ENCODE measurements around the gene GRIK4. TPM values are rescaled to one million over a fixed set of nuclear protein-coding genes. Genes with fewer than 3 reads are reported as not detected.

The GRIK4 gene
- total and polyA plus RNA-seq, 2 of the 4 experiments (the other 2 are of a cell fraction), result 0.18 to 0.38 TPM

DNA sequence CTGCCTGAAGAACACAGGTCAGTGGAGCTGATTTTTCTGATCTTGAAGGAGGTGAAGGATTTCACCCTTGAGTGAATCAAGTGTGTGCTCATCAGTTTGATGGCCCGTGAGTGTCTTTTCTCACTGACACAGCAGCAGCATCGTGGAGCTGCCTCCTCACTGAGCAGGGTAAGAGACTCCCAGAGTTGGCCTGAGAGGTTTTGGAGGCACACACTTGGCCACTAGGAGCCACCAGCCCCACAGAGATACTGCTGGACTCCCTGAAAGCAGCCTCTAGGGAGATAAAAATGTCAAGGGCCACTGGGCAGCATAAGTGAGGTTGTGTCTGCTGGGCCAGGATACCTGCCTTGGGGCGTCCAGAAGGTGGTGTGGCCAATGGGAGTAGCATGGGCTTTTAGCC is 245.4 kb downstream of the GRIK4 start:
- Histone ChIP-seq H3K4me2 (ENCODE audit: low read depth, low read length) (no peak overlapping the region), H3K4me1 (ENCODE audit: control insufficient read depth, insufficient read depth, low read length) (no peaks in the 10 kb centered on the region), H3K79me1 (ENCODE audit: low read depth in 1 of 2, low read length in 2 of 2) (no peaks in the 10 kb centered on the region), H4K20me1 (ENCODE audit: insufficient read depth, low read length) (no peaks in the 10 kb centered on the region), H2BK20ac (ENCODE audit: low read depth, low read length) (no peak overlapping the region), H3K56ac (ENCODE audit: extremely low read depth, insufficient read depth, low read length) (no peak overlapping the region), H2AK5ac (ENCODE audit: low read depth, low read length) (no peak overlapping the region), H4K8ac (ENCODE audit: low read depth in 2 of 2, low read length in 2 of 2) (no peak overlapping the region), H3K27ac (ENCODE audit: insufficient read depth, low read length) (no peak overlapping the region), H3K4me3 (ENCODE audit: insufficient read depth, low read depth, low read length) (no peak overlapping the region), H3K4ac (ENCODE audit: low read depth, low read length) (no peak overlapping the region), H2BK15ac (ENCODE audit: low read depth, low read length) (no peak overlapping the region), H2BK5ac (ENCODE audit: low read depth, low read length, poor library complexity, severe bottlenecking) (no peak overlapping the region), H3K18ac (ENCODE audit: low read depth, low read length) (no peak overlapping the region), H3K9ac (ENCODE audit: low read depth, low read length) (no peak overlapping the region), H2AFZ (replicated peaks; ENCODE audit: low read length, poor library complexity) (no peak overlapping the region), H3K9me1 (ENCODE audit: insufficient read depth, low read length) (no peaks in the 10 kb centered on the region), H3K14ac (replicated peaks; ENCODE audit: low read depth, low read length) (no peak overlapping the region), H2BK120ac (ENCODE audit: low read depth, low read length) (no peak overlapping the region), H3K27me3 (ENCODE audit: control insufficient read depth, insufficient read depth, low read length) (peaks cover 3% of the 10 kb centered on the region; the same call in 1 of the 2 replicates), H3K23ac (ENCODE audit: low read depth, low read length) (no peak overlapping the region), H2AK9ac (replicated peaks; ENCODE audit: low read depth, low read length, poor library complexity) (no peak overlapping the region), H4K5ac (ENCODE audit: low read depth, low read length) (no peak overlapping the region), H3K36me3 (ENCODE audit: control insufficient read depth, insufficient read depth, low read length) (no peaks in the 10 kb centered on the region), H4K91ac (ENCODE audit: insufficient read depth, low read depth, low read length) (no peak overlapping the region), H3K9me3 (ENCODE audit: control insufficient read depth, insufficient read depth, low read length) (no peaks in the 10 kb centered on the region)
- no peak for DNase-seq
- WGBS, 2 experiments (ENCODE audit: extremely low coverage in 2 of 2, insufficient read length in 1 of 2), result 0% methylated on average over 1 of the region's 3 CpGs; no CpG with 5 or more reads in 1 of the 2 experiments
- ATAC-seq (ENCODE audit: low read depth), result no peak
- BruUV-seq (replicated peaks), result no TSS peak
- ChIA-PET POLR2A (ENCODE audit: unreplicated experiment) (no interaction called here), CTCF (no interaction called here)
- intact Hi-C loops (cut with micrococcal nuclease), result no loop called here
- TF ChIP-seq, protein P1, sequence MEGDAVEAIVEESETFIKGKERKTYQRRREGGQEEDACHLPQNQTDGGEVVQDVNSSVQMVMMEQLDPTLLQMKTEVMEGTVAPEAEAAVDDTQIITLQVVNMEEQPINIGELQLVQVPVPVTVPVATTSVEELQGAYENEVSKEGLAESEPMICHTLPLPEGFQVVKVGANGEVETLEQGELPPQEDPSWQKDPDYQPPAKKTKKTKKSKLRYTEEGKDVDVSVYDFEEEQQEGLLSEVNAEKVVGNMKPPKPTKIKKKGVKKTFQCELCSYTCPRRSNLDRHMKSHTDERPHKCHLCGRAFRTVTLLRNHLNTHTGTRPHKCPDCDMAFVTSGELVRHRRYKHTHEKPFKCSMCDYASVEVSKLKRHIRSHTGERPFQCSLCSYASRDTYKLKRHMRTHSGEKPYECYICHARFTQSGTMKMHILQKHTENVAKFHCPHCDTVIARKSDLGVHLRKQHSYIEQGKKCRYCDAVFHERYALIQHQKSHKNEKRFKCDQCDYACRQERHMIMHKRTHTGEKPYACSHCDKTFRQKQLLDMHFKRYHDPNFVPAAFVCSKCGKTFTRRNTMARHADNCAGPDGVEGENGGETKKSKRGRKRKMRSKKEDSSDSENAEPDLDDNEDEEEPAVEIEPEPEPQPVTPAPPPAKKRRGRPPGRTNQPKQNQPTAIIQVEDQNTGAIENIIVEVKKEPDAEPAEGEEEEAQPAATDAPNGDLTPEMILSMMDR (conservative IDR thresholded peaks at IDR 0.05; ENCODE audit: low read depth, low read length), result no peak
- TF ChIP-seq NFE2L2 (IDR thresholded peaks at IDR 0.05; ENCODE audit: low read depth, low read length) (no peak), MAFK (IDR thresholded peaks at IDR 0.05; ENCODE audit: low read depth, low read length) (no peak), RFX5 (IDR thresholded peaks at IDR 0.05; ENCODE audit: low read depth, low read length) (no peak), SMC3 (IDR thresholded peaks at IDR 0.05; ENCODE audit: low read depth, low read length) (no peak), POLR2A (IDR thresholded peaks at IDR 0.05; ENCODE audit: low read depth, low read length) (no peak), CHD1 (IDR thresholded peaks at IDR 0.05; ENCODE audit: low read depth, low read length) (no peak), BHLHE40 (IDR thresholded peaks at IDR 0.05; ENCODE audit: low read depth, low read length) (no peak), FOS (IDR thresholded peaks at IDR 0.05; ENCODE audit: low read depth, low read length) (no peak), MAZ (IDR thresholded peaks at IDR 0.05; ENCODE audit: borderline replicate concordance, low read depth, low read length) (no peak)
- TF ChIP-seq, protein P2, sequence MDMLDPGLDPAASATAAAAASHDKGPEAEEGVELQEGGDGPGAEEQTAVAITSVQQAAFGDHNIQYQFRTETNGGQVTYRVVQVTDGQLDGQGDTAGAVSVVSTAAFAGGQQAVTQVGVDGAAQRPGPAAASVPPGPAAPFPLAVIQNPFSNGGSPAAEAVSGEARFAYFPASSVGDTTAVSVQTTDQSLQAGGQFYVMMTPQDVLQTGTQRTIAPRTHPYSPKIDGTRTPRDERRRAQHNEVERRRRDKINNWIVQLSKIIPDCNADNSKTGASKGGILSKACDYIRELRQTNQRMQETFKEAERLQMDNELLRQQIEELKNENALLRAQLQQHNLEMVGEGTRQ (IDR thresholded peaks at IDR 0.05; ENCODE audit: low read depth, low read length), result no peak
- dilution Hi-C loops (cut with HindIII; ENCODE audit: low sequenced_read_pairs, unreplicated experiment), result no loop called here
- in situ Hi-C loops (cut with MboI; ENCODE audit: low sequenced_read_pairs), result no loop called here
